GM21360 (cell line): ENCODE data around the gene KCNIP3.

Experiments used
- ATAC-seq: cut with Tn5 transposase; IDR thresholded peaks from one replicate; pipeline ENCODE4 v1.9.1; 2021; ENCODE audit warnings: mild to moderate bottlenecking, moderate library complexity; ENCODE audit not compliant: unreplicated experiment

KCNIP3 gene

GRCh38 chr2:95380731-95381130, 83.6 kb downstream of the KCNIP3 start:
- no peak for ATAC-seq

DNA sequence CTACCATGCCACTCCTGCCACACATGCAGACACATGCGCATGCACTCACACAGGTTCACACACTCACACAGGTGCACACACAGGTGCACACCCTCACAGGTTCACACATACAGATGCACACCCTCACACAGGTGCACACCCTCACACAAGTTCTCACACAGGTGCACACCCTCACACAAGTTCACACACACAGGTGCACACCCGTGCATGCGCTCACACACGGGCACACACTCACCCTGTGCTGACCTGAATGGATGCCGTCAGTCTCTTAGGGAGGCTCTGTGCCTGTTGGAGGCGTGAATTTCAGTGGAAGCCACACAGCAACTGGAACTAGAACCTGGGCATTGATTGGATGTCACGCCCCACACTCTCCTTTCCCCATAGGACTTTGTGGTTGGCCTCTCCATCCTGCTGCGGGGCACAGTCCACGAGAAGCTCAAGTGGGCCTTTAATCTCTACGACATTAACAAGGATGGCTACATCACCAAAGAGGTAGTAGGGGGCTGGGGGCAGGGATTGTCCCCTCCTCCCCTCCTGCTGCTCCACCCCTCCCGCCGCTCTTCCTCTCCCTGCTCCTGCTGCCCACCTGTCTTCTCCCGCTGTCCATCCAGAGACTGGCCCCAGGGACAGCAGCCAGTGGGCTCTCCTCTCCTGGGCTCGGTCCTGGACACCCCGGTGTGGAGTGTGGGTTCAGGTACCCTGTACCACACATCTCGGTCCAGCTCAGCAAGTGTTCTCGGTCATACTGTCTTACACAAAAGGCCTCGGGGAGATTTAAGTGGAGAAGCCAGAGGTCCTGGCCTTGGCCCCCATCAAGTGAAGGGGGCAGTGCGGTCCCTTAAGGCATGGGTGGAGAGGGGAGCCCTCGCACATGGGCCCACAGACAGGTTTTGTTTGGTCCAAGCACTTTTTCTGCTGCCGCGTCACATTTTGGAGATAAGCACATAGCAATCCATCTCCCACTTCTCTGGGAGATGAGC, 84.4 kb downstream of the KCNIP3 start:
- no peak for ATAC-seq

- no peak for ATAC-seq
These were observed 85.0 kb downstream of the KCNIP3 start for GRCh38 chr2:95382192-95382591.

GRCh38 chr2:95382686-95383634, 85.8 kb downstream of the KCNIP3 start:
- no peak for ATAC-seq

DNA sequence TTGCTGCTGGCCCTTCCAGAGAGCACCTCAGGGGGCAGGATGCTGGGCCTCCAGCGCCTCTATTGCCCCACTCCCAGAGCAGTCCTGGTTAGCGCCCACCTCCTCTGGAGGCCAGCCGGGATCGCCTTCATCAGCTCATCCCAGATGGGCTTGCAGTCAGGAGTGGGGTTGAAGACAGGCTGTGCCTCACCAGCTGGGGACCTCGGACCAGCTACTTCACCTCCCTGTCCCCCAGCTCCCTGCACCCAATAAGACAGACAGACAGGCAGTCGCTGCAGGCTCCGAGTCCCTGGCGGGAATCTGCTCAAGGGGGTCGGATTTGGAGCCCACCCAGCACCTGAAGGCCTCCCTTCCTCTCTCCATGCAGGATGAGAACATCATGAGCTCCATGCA, 86.5 kb downstream of the KCNIP3 start:
- no peak for ATAC-seq

- no peak for ATAC-seq
These were observed 87.9 kb downstream of the KCNIP3 start for GRCh38 chr2:95384854-95385569.

DNA sequence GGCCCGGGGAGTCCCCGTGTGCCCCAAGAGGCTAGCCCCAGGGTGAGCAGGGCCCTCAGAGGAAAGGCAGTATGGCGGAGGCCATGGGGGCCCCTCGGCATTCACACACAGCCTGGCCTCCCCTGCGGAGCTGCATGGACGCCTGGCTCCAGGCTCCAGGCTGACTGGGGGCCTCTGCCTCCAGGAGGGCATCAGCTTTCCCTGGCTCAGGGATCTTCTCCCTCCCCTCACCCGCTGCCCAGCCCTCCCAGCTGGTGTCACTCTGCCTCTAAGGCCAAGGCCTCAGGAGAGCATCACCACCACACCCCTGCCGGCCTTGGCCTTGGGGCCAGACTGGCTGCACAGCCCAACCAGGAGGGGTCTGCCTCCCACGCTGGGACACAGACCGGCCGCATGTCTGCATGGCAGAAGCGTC, 88.4 kb downstream of the KCNIP3 start:
- ATAC-seq = no peak

DNA sequence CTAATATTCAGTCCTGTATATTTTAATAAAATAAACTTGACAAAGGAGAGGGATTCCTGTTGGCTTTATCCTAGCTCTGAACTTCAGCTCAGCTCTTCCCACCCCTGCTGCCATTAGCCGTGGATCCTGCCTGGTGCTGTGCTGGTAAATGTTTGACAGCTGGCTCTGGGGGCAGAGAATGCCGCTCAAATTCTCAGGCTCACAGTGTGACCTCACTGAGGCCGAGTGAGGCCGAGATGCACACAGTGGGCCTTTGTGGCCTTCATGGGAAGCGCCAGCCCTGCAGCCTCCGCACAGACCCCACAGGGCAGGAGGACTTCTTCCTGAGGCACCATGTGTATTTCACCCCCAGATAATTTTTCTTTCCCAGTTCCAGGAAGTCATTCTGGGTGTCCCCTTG, 88.9 kb downstream of the KCNIP3 start:
- ATAC-seq = no peak

DNA sequence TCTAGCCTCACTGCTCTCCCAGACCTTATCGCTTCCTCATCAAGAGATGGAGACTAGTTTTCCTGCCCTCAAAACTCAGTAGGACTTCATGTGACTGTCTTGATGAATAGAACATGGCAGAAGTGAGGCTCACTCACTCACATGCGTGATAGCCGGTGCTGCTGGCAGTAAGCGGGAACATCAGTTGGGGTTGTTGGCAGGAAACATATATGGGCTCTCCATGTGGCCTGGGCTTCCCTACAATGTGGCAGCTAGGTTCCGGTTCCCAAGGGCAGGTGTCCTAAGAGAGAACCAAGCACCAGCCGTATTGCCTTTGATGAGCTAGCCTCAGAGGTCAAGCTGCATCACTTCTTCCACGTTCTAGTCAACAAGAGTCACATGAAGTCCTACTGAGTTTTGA, 90.2 kb downstream of the KCNIP3 start:
- ATAC-seq = no peak

DNA sequence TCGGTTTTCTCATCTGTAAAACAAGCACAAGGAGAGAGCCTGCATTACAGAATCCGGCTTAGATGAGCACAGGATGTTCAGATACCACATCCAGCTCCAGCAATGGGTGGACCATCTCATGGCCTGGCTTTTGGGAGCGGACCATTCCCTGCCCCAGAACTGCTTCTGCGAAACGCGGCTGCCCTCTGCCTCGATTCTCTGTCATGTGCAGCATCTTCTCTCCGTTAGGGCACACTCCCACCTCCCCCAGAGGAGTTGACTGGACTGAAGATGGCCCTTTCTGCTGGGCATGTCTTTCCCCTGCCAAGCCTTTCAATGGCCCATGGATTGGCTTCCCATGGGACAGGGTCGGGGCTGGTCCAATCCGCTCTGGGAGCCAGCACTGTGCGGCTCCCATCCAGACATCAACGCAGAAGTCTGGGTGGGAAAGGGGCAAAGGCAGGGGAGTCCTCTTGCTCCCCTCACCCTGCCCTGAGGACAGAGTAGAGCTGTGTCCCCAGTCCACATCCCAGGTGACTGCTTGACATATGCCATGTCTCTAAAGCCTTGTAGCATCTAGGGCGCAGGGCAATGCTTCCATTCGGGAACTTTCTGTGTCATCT, 91.0 kb downstream of the KCNIP3 start:
- no peak for ATAC-seq

DNA sequence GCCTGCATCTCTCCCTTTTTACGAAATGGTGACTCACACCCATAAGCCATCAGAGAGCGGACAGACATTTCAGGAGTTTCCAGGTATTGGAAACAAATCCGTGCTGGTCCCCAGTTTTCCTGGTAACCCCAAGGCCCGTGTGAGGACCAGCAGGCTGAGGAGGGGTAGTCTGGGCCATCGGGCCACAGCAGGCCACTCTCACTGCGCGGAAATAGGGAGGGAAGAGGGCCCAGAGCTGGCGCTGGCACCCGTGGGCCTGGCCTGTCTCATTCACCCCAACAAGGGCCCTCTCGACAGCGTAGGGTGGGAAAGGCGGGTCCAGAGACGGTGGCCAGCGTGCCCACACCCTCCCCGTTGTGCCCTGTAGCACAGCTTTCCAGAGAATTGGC, 91.7 kb downstream of the KCNIP3 start:
- ATAC-seq = no peak

DNA sequence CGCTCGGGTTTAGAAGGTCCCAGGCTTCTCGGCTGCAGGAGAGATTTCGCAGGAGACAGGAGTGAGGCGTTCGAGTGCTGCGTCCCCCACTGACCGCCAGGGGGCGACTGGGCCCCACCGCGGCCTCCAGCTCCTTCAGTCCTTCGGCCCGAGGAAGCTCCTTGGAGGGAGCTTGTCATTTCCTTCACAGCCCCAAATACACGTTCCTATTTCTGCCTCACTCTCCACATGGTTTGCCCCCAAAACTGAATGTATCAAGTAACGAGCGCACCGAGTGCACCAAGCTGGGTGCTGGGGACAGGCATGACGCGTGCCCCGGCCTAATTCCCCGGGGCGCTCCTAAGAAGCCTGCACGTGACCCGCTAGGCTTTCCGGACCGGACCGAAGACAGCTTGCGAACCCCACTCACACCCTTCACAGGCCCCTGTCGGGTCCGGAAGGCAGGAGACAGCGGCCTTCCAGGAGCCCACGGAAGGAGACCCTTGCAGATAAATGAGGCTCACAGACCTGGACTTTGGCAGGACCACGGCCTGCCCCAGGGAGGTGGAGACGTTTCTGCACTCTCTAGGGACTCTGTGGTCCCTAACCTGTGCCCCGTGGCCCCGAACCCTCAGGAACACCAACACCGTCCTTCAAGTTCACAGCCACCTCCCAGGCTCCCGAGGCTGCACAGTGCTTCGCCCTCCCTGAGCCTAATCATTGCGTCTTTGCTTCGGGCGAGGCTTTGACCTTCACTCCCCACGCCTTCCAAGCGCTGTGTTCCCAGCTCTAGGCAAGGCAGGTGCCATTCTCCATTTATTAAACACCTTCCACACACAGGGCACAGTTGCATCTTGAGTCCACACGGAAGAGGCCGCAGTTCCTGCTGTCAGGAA, 92.3 kb downstream of the KCNIP3 start:
- ATAC-seq = no peak

- no peak for ATAC-seq
These were observed 93.2 kb downstream of the KCNIP3 start for GRCh38 chr2:95390272-95390880.

- no peak for ATAC-seq
These were observed 93.8 kb downstream of the KCNIP3 start for GRCh38 chr2:95390881-95391321.

DNA sequence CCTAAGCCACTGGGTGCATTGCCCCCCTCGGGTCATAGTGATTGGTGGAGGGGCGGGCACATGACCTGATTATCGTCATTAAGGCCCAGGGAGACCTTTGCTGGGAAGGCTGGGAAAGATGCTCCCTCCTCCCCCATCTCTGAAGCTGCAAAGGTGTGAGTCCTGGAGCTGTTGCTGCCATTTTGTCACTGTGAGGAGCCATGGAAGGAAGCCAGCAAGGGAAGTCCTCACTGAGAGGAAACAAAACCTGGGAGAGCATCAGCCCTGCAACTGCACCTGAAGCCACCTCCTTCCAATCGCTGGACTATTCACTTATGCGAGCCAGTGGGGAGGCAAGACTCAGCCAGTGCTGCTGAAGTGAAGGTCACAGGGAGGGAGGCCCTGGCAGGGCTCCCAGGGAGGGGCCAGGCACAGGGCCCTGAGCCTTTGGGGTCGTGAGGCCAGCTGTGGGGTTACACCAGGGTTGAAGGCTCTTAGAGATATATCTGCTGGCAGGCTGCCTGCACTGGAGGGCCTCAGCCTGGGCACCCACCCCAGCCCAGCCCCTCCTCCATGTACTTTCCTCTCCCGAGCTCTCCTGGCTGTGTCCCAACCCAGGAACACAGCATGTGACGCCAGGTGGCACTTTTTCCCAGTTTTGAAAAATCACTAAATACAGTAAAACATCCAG, 94.6 kb downstream of the KCNIP3 start:
- no peak for ATAC-seq

GRCh38 chr2:95392320-95392719, 95.2 kb downstream of the KCNIP3 start:
- no peak for ATAC-seq

DNA sequence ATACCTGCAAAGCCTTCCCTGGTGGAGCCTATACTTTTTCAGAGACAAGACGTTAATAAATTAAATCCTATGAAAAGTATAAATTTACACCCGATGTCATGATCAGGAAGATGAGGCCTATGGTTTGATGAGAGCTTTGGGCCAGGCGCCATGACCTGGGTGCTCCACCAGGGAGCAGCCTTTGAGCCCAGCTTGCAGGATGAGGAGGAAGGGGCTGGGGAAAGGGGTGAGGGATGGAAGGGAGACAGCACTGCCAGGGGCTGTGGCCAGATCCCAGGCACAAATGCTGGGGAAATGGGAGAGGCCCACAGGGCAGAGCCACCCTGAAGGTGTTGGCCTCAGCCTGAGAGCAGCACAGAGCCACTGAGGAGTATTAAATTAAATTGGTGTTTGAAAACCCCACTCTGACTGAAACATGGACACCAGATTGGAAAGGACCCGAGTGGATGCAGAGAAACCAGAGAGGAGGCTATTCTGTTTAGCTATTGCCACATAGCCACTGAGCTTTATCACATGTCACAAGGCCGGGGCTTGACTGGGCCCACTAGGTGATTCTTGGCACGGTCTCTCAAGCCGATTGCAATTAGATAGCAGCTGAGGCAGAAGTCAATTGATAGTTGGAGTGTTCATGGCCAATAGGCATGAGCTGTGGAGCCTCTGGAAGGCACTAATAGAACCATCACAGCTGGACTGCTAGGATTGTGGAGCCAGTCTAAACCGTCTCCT, 95.7 kb downstream of the KCNIP3 start:
- no peak for ATAC-seq

- no peak for ATAC-seq
These were observed 96.8 kb downstream of the KCNIP3 start for GRCh38 chr2:95393901-95394300.
